HCEC 1CT (cell line): ENCODE results near the gene ADORA3.

ENCODE experiments used
- DNase-seq: peaks from one replicate; pipeline ENCODE4 v3.0.0-alpha.2; 2017

Gene ADORA3

GRCh38 chr1:111474521-111474920, 28.9 kb downstream of the ADORA3 start:
- no peak for DNase-seq

- DNase-seq = no peak
These were observed 29.3 kb downstream of the ADORA3 start for GRCh38 chr1:111474106-111474505.

GRCh38 chr1:111471538-111471937, 31.9 kb downstream of the ADORA3 start:
- no peak for DNase-seq

GRCh38 chr1:111471012-111471411, 32.4 kb downstream of the ADORA3 start:
- no peak for DNase-seq

- no peak for DNase-seq
These were observed 32.8 kb downstream of the ADORA3 start for GRCh38 chr1:111470596-111470995.

- no peak for DNase-seq
These were observed 33.9 kb downstream of the ADORA3 start for GRCh38 chr1:111469539-111469938.

GRCh38 chr1:111468717-111469100, 34.7 kb downstream of the ADORA3 start:
- no peak for DNase-seq

GRCh38 chr1:111467865-111468716, 35.3 kb downstream of the ADORA3 start:
- no peak for DNase-seq

- no peak for DNase-seq
These were observed 37.0 kb downstream of the ADORA3 start for GRCh38 chr1:111466480-111466879.

GRCh38 chr1:111465754-111466153, 37.7 kb downstream of the ADORA3 start:
- no peak for DNase-seq

GRCh38 chr1:111463029-111463683, 40.3 kb downstream of the ADORA3 start:
- peak; percentile 52 for DNase-seq

- DNase-seq = no peak
These were observed 40.9 kb downstream of the ADORA3 start for GRCh38 chr1:111462370-111463028.

GRCh38 chr1:111461765-111462164, 41.7 kb downstream of the ADORA3 start:
- no peak for DNase-seq

GRCh38 chr1:111455642-111456031, 47.8 kb downstream of the ADORA3 start:
- DNase-seq = no peak

- no peak for DNase-seq
These were observed 48.4 kb downstream of the ADORA3 start for GRCh38 chr1:111454859-111455641.

GRCh38 chr1:111453706-111454105, 49.7 kb downstream of the ADORA3 start:
- no peak for DNase-seq

GRCh38 chr1:111452581-111452980, 50.9 kb downstream of the ADORA3 start:
- no peak for DNase-seq

GRCh38 chr1:111450185-111450584, 53.2 kb downstream of the ADORA3 start:
- no peak for DNase-seq

- DNase-seq = no peak
These were observed 53.8 kb downstream of the ADORA3 start for GRCh38 chr1:111449703-111450017.
